Measurements from ENCODE around the gene AKR1B1. TPM values are rescaled to one million over a fixed set of nuclear protein-coding genes. Genes with fewer than 3 reads are reported as not detected.

Gene AKR1B1
- polyA plus RNA-seq, 1 donor, result 33.0 TPM

DNA sequence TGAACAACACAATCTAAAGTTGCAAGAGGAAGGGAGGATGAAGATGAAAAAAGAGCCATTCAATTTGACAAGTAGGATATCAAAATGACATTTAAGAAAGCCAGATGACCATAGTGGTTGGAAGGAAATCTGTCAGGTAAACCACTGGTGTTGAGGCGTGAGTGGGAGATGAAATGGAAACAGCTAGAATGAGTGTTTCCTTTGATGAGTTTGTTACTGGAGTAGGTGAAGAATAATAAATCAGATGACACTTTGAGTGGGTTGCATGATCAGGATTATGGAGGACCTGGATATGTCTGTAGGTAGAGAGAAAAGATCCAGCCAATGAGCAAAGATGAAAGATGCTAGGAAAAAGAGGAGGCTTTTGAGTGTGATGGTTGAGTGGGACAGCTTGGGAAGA lies 33.1 kb downstream of the AKR1B1 start:
- H3K4me3 ChIP-seq (ENCODE audit: low read length), result no peak overlapping the region
- no peaks in the 10 kb centered on the region for H3K36me3 ChIP-seq (ENCODE audit: control insufficient read depth, insufficient read depth, low read length)
- WGBS (ENCODE audit: insufficient coverage, low lambda C conversion rate), result 100% methylated on average over 1 of the region's 1 CpG
- H3K9me3 ChIP-seq (ENCODE audit: control insufficient read depth, low read depth, low read length), result no peaks in the 10 kb centered on the region
- H3K4me1 ChIP-seq (ENCODE audit: control insufficient read depth, insufficient read depth, low read length), result no peaks in the 10 kb centered on the region
- H3K27me3 ChIP-seq (ENCODE audit: control insufficient read depth, insufficient read depth, low read length), result no peaks in the 10 kb centered on the region
- no peak overlapping the region for H3K27ac ChIP-seq (ENCODE audit: low read length)
- no peak for DNase-seq

DNA sequence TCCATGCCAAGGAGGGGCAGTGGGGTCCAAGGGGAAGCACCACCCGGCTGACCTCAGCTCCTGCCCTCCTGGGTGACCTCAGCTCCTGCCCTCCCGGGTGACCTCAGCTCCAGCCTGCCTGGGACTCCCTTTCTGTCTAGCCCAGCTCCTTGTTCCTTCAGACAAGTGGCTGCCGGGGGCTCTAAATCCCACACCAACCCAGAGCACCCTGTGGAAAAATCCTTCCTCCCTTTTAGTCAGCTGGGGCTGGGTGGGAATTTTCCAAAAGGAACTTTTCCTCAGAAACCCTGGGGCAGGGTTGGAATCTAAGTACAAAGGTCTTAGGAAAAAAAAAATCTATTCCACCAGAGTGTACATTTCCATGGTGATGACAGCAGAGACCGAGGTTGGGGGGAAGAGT lies 36.3 kb downstream of the AKR1B1 start:
- Histone ChIP-seq H3K9me3 (ENCODE audit: control insufficient read depth, low read depth, low read length) (no peaks in the 10 kb centered on the region), H3K27ac (ENCODE audit: low read length) (no peak overlapping the region), H3K4me3 (ENCODE audit: low read length) (no peak overlapping the region), H3K27me3 (ENCODE audit: control insufficient read depth, insufficient read depth, low read length) (no peaks in the 10 kb centered on the region), H3K36me3 (ENCODE audit: control insufficient read depth, insufficient read depth, low read length) (no peaks in the 10 kb centered on the region), H3K4me1 (ENCODE audit: control insufficient read depth, insufficient read depth, low read length) (no peaks in the 10 kb centered on the region)
- DNase-seq, result peak in 1 of 2 donors; percentile 18
- no CpG with 5 or more reads among the region's 4 CpGs for WGBS (ENCODE audit: insufficient coverage, low lambda C conversion rate)

DNA sequence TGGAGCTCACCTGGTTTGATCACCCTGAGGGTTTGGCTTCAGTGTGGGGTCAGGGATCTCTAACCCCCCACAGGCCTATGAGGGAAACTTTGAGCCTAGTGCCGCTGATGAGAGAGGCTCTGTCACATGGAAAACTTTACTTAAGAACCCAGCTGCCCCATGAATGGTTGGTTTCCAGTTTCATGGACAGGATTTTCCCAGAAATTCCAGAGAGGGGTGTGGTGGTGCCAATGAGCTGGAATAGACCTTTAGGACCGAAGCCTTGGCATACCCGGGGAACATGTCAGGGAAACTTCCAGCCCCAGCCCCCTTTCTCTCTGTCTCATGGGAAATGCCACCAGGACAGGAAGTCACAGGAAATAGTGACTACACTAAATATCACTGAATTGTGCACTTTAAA lies 36.9 kb downstream of the AKR1B1 start:
- H3K36me3 ChIP-seq (ENCODE audit: control insufficient read depth, insufficient read depth, low read length), result no peaks in the 10 kb centered on the region
- no peak overlapping the region for H3K27ac ChIP-seq (ENCODE audit: low read length)
- no peak overlapping the region for H3K4me3 ChIP-seq (ENCODE audit: low read length)
- no peaks in the 10 kb centered on the region for H3K9me3 ChIP-seq (ENCODE audit: control insufficient read depth, low read depth, low read length)
- DNase-seq, result peak in 1 of 2 donors; percentile 41
- WGBS (ENCODE audit: insufficient coverage, low lambda C conversion rate), result no CpG with 5 or more reads among the region's 3 CpGs
- no peaks in the 10 kb centered on the region for H3K4me1 ChIP-seq (ENCODE audit: control insufficient read depth, insufficient read depth, low read length)
- H3K27me3 ChIP-seq (ENCODE audit: control insufficient read depth, insufficient read depth, low read length), result no peaks in the 10 kb centered on the region

DNA sequence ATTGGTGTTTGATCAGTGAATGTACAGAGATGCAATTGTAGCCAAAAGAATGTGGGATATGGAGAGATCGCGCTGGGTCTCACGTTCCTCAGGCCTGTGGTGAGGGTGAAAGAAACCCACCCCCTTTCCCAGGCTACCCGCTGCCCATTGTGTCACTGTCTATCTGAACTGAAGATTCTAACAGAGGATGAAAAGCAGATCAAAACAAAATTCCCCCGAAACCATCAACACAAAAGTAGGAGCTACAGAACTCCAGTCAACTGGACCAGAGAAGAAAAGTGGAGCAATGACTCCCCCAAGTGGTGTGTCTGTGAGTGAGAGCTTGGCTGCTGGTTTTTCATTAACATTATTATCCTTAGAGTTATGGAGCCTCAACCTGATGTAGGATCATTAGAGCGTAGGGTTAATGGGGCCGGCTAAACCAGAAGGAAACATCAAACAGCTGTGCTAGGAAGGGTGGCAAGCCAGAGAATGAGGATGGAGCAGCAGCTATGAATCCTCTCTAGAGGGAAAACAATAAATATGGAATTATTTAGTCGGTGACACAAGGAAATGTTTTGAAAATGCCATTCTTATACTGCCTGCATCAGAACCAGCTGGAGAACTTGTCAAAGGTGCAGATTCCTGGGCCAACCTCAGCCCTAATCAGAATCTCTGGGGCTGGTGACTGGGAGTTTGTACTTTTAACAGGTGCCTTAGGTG lies 38.3 kb downstream of the AKR1B1 start:
- 14% methylated on average over 2 of the region's 8 CpGs for WGBS (ENCODE audit: insufficient coverage, low lambda C conversion rate)
- no peaks in the 10 kb centered on the region for H3K9me3 ChIP-seq (ENCODE audit: control insufficient read depth, low read depth, low read length)

DNA sequence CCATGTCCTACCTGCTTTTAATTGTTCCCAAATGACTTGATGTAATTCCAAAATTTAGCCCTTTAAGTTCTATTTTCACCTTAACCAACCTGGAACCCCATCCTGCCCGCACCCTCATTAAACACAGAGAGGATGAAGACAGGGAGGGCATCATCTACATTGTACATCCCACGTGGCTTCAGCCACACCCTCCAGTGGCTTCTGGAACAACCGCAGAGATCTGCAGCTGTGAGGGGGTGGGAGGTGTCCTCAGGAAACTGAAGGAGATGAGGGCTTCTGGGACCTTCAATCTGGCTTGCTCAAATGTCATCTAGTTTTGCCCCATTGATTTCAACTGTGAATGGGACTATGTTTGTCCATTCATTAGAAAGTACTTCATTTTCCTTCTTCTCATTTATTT lies 39.0 kb downstream of the AKR1B1 start:
- no peak for DNase-seq
- no peak overlapping the region for H3K27ac ChIP-seq (ENCODE audit: low read length)
- no peaks in the 10 kb centered on the region for H3K27me3 ChIP-seq (ENCODE audit: control insufficient read depth, insufficient read depth, low read length)
- no CpG with 5 or more reads among the region's 3 CpGs for WGBS (ENCODE audit: insufficient coverage, low lambda C conversion rate)
- H3K36me3 ChIP-seq (ENCODE audit: control insufficient read depth, insufficient read depth, low read length), result no peaks in the 10 kb centered on the region
- H3K4me3 ChIP-seq (ENCODE audit: low read length), result no peak overlapping the region
- no peaks in the 10 kb centered on the region for H3K4me1 ChIP-seq (ENCODE audit: control insufficient read depth, insufficient read depth, low read length)
- no peaks in the 10 kb centered on the region for H3K9me3 ChIP-seq (ENCODE audit: control insufficient read depth, low read depth, low read length)

More for the DNA sequence above, 38.3 kb downstream of the AKR1B1 start:
- H3K36me3 ChIP-seq (ENCODE audit: control insufficient read depth, insufficient read depth, low read length), result no peaks in the 10 kb centered on the region
- H3K27ac ChIP-seq (ENCODE audit: low read length), result no peak overlapping the region
- no peak overlapping the region for H3K4me3 ChIP-seq (ENCODE audit: low read length)
- peak; percentile 33 to 58 for DNase-seq
- no peaks in the 10 kb centered on the region for H3K27me3 ChIP-seq (ENCODE audit: control insufficient read depth, insufficient read depth, low read length)
- no peaks in the 10 kb centered on the region for H3K4me1 ChIP-seq (ENCODE audit: control insufficient read depth, insufficient read depth, low read length)

DNA sequence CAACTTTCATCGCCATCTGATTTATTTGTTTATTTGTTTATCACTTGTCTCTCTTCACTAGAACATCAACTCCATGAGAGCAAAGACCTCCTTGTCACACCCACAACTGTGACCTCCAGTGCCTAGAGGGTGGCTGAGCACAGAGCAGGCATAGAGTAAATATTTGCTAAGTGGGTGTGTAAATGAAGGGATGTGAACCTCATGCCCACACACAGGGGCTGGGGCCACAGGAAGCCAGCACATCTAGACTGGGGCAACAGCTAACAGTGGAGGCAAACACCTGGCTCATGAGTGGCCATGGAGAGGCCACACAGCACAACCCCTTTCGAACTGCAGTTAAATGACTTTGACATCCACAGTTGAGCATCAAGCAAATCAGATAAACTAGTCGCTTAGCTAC lies 39.8 kb downstream of the AKR1B1 start:
- H3K4me3 ChIP-seq (ENCODE audit: low read length), result no peak overlapping the region
- no peaks in the 10 kb centered on the region for H3K27me3 ChIP-seq (ENCODE audit: control insufficient read depth, insufficient read depth, low read length)
- no peaks in the 10 kb centered on the region for H3K36me3 ChIP-seq (ENCODE audit: control insufficient read depth, insufficient read depth, low read length)
- H3K9me3 ChIP-seq (ENCODE audit: control insufficient read depth, low read depth, low read length), result no peaks in the 10 kb centered on the region
- no peaks in the 10 kb centered on the region for H3K4me1 ChIP-seq (ENCODE audit: control insufficient read depth, insufficient read depth, low read length)
- H3K27ac ChIP-seq (ENCODE audit: low read length), result no peak overlapping the region
- WGBS (ENCODE audit: insufficient coverage, low lambda C conversion rate), result 80% methylated on average over 1 of the region's 3 CpGs
- DNase-seq, result peak in 1 of 2 donors; percentile 20

DNA sequence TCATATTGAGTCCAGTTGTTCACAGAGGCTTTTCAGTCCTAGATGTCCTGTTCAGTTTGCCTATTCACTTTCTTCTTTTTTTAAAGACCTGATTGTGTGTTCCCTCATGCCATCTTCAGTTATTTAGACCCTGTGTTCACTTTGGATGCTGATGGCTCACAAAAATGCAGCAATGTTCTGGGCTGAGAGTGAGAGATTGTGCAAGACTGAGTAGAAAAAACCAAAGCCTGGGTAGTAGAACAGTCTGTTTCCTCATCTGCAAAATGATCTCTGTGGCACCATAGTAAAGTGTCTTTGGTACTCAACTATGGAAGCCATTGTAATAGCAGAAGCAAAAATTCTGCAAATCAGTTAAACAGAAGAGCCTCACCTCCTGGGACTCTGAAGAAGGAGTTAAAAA lies 43.2 kb downstream of the AKR1B1 start:
- H3K4me3 ChIP-seq (ENCODE audit: low read length), result no peak overlapping the region
- H3K27ac ChIP-seq (ENCODE audit: low read length), result no peak overlapping the region
- no peaks in the 10 kb centered on the region for H3K36me3 ChIP-seq (ENCODE audit: control insufficient read depth, insufficient read depth, low read length)
- H3K4me1 ChIP-seq (ENCODE audit: control insufficient read depth, insufficient read depth, low read length), result no peaks in the 10 kb centered on the region
- DNase-seq, result no peak
- no peaks in the 10 kb centered on the region for H3K27me3 ChIP-seq (ENCODE audit: control insufficient read depth, insufficient read depth, low read length)
- no peaks in the 10 kb centered on the region for H3K9me3 ChIP-seq (ENCODE audit: control insufficient read depth, low read depth, low read length)

DNA sequence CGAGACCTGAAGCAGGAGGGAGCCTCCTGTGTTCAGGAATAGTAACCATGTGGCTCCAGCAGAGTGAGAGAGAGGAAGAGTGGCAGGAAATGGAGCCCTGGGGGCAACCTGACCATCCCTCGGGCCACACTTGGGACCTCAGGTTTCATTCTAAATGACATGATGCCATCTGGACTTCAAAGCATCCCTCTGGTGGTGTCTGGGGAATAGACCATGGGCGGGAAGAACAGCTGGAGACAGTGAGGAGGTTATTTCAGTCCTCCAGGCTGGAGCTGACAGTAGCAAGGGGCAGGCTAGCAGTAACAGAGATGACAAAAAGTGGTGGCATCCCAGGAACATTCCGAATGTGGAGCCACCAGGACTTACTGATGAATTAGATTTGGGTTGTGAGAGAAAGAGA lies 44.8 kb downstream of the AKR1B1 start:
- H3K4me3 ChIP-seq (ENCODE audit: low read length), result no peak overlapping the region
- no peak overlapping the region for H3K27ac ChIP-seq (ENCODE audit: low read length)
- no peaks in the 10 kb centered on the region for H3K4me1 ChIP-seq (ENCODE audit: control insufficient read depth, insufficient read depth, low read length)
- DNase-seq, result no peak
- peaks cover 4% of the 10 kb centered on the region for H3K27me3 ChIP-seq (ENCODE audit: control insufficient read depth, insufficient read depth, low read length)
- WGBS (ENCODE audit: insufficient coverage, low lambda C conversion rate), result no CpG with 5 or more reads among the region's 4 CpGs
- H3K9me3 ChIP-seq (ENCODE audit: control insufficient read depth, low read depth, low read length), result no peaks in the 10 kb centered on the region
- H3K36me3 ChIP-seq (ENCODE audit: control insufficient read depth, insufficient read depth, low read length), result no peaks in the 10 kb centered on the region

DNA sequence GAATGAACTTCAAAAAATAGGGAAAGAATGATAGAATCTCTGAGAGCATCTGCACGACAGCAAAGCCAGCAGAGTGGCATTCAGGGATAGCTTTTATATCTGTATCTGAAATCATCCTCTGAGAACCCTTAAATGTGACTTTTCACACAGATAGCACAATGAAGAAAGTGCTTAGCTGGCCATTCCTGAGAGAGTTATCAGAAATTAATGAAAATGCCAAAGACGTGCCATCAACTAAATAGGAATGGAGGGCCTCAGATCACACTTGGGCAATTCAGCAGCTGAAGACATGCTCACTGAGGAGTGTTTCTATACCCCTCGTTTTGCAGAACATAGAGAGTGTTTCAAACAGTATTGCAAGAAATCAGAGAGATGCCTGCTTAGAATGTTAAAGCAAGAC lies 51.6 kb downstream of the AKR1B1 start:
- no peaks in the 10 kb centered on the region for H3K9me3 ChIP-seq (ENCODE audit: control insufficient read depth, low read depth, low read length)
- no peak for DNase-seq
- peaks cover 13% of the 10 kb centered on the region for H3K27me3 ChIP-seq (ENCODE audit: control insufficient read depth, insufficient read depth, low read length)
- no peaks in the 10 kb centered on the region for H3K4me1 ChIP-seq (ENCODE audit: control insufficient read depth, insufficient read depth, low read length)
- H3K36me3 ChIP-seq (ENCODE audit: control insufficient read depth, insufficient read depth, low read length), result no peaks in the 10 kb centered on the region
- H3K27ac ChIP-seq (ENCODE audit: low read length), result no peak overlapping the region
- no peak overlapping the region for H3K4me3 ChIP-seq (ENCODE audit: low read length)
- no CpG with 5 or more reads among the region's 3 CpGs for WGBS (ENCODE audit: insufficient coverage, low lambda C conversion rate)

DNA sequence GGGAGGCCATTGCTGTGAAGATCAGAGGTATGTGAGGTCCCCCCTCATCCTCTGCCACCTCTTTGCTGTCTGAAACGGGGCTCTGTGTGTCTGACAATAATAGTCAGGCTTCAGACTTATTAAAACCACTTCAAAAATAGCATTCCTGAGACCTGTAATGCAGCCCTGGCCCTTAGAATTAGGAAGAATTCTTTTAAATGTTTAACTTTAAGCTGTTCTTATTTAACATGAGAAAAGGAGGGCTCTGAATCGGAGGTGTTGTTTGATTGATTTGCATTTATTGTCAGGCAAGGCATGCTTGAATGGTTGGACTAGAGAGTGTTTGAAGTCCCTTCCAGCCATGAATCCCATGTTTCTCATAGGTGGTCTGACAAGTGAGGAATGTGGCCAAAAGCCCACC lies 52.5 kb downstream of the AKR1B1 start:
- no peak overlapping the region for H3K4me3 ChIP-seq (ENCODE audit: low read length)
- H3K4me1 ChIP-seq (ENCODE audit: control insufficient read depth, insufficient read depth, low read length), result no peaks in the 10 kb centered on the region
- H3K9me3 ChIP-seq (ENCODE audit: control insufficient read depth, low read depth, low read length), result no peaks in the 10 kb centered on the region
- no peak overlapping the region for H3K27ac ChIP-seq (ENCODE audit: low read length)
- no peaks in the 10 kb centered on the region for H3K36me3 ChIP-seq (ENCODE audit: control insufficient read depth, insufficient read depth, low read length)
- H3K27me3 ChIP-seq (ENCODE audit: control insufficient read depth, insufficient read depth, low read length), result peaks cover 13% of the 10 kb centered on the region
- no peak for DNase-seq
- WGBS (ENCODE audit: insufficient coverage, low lambda C conversion rate), result no CpG with 5 or more reads among the region's 2 CpGs

DNA sequence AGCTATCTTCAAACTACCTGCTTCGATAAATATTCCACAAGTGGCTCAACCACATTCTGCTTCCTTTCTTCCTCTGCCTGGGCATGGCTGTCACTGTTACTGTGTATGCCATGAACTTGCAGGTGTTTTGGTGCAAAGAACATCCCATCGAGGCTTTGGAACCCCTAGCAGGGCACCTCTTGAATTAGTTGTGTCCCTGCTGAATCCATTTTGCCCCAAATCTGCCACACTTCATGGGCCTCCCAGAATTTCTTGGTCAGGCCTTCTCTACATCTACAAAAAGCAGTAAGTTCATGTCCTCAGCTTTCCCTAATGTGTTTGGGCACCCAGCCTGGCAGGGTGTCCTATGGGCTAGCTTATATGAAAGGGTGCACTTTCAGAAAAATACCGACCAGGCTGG lies 53.6 kb downstream of the AKR1B1 start:
- Histone ChIP-seq H3K4me1 (ENCODE audit: control insufficient read depth, insufficient read depth, low read length) (no peaks in the 10 kb centered on the region), H3K9me3 (ENCODE audit: control insufficient read depth, low read depth, low read length) (no peaks in the 10 kb centered on the region), H3K27me3 (ENCODE audit: control insufficient read depth, insufficient read depth, low read length) (peaks cover 13% of the 10 kb centered on the region), H3K4me3 (ENCODE audit: low read length) (no peak overlapping the region), H3K36me3 (ENCODE audit: control insufficient read depth, insufficient read depth, low read length) (no peaks in the 10 kb centered on the region), H3K27ac (ENCODE audit: low read length) (no peak overlapping the region)
- WGBS (ENCODE audit: insufficient coverage, low lambda C conversion rate), result no CpG with 5 or more reads among the region's 3 CpGs
- DNase-seq, result no peak
